MM.1S (cell line): ENCODE measurements around the gene FCSK.

Source experiments
- DNase-seq: peaks from one replicate; pipeline ENCODE4 v3.0.0-alpha.2; 2015
- H2AFZ ChIP-seq: fragments of 300-600 bp; sonication (generic); 2 replicates; pipeline ENCODE4 v1.6.0; 2016; ENCODE audit warnings: antibody characterized with exemption, low read length
- H3F3A ChIP-seq: fragments of 300-600 bp; sonication (generic); 2 replicates; pipeline ENCODE4 v1.6.1; 2016; ENCODE audit warnings: mild to moderate bottlenecking, antibody characterized with exemption, low read length, moderate library complexity, mixed read lengths; ENCODE audit not compliant: insufficient read depth
- H3K27ac ChIP-seq: fragments of 300-600 bp; sonication (generic); 2 replicates; pipeline ENCODE4 v1.5.1; 2016; ENCODE audit warnings: mild to moderate bottlenecking, low read length
- H3K27me3 ChIP-seq: fragments of 300-600 bp; sonication (generic); replicated peaks from 2 replicates; pipeline ENCODE4 v1.6.0; 2016; ENCODE audit warnings: low read length; ENCODE audit not compliant: insufficient read depth
- H3K36me3 ChIP-seq: fragments of 300-600 bp; sonication (generic); replicated peaks from 2 replicates; pipeline ENCODE4 v1.6.1; 2016; ENCODE audit warnings: mild to moderate bottlenecking, low read length, mixed read lengths; ENCODE audit not compliant: insufficient read depth
- H3K4me1 ChIP-seq: fragments of 300-600 bp; sonication (generic); 2 replicates; pipeline ENCODE4 v1.6.1; 2016; ENCODE audit warnings: low read length, mixed read lengths
- H3K4me2 ChIP-seq: fragments of 300-600 bp; sonication (generic); 2 replicates; pipeline ENCODE4 v1.6.0; 2016; ENCODE audit warnings: low read depth, low read length
- H3K4me3 ChIP-seq: fragments of 300-600 bp; sonication (generic); 2 replicates; pipeline ENCODE4 v1.5.1; 2016; ENCODE audit warnings: low read length, mixed read lengths
- H3K79me2 ChIP-seq: fragments of 300-600 bp; sonication (generic); 2 replicates; pipeline ENCODE4 v1.6.1; 2016; ENCODE audit warnings: mixed run types, low read length, mixed read lengths
- H3K9ac ChIP-seq: fragments of 300-600 bp; sonication (generic); 2 replicates; pipeline ENCODE4 v1.6.1; 2016; ENCODE audit warnings: low read length, mixed read lengths
- H3K9me2 ChIP-seq: fragments of 300-600 bp; sonication (generic); replicated peaks from 2 replicates; pipeline ENCODE4 v1.6.1; 2016; ENCODE audit warnings: mild to moderate bottlenecking, low read length, mixed read lengths; ENCODE audit not compliant: insufficient read depth
- H3K9me3 ChIP-seq: fragments of 300-600 bp; sonication (generic); replicated peaks from 2 replicates; pipeline ENCODE4 v1.6.1; 2016; ENCODE audit warnings: mild to moderate bottlenecking, low read length, mixed read lengths; ENCODE audit not compliant: insufficient read depth
- H4K20me1 ChIP-seq: fragments of 300-600 bp; sonication (generic); 2 replicates; pipeline ENCODE4 v1.6.1; 2016; ENCODE audit warnings: mild to moderate bottlenecking, low read length, moderate library complexity, mixed read lengths; ENCODE audit not compliant: insufficient read depth
- EZH2 ChIP-seq: fragments of 300-600 bp; sonication (generic); optimal IDR thresholded peaks from 2 replicates; pipeline ENCODE3; 2017; ENCODE audit warnings: low read depth, mild to moderate bottlenecking, antibody characterized with exemption, low read length, mixed read lengths
- EZH2phosphoT487 ChIP-seq: fragments of 300-600 bp; sonication (generic); IDR thresholded peaks from 2 replicates; pipeline ENCODE4 v1.6.1; 2018; ENCODE audit warnings: antibody characterized with exemption, low read length
- TF ChIP-seq, protein P1 (sequence below): fragments of 300-600 bp; sonication (generic); IDR thresholded peaks from 2 replicates; pipeline ENCODE4 v1.5.1; 2016; ENCODE audit warnings: antibody characterized with exemption, low read length, mixed read lengths

FCSK gene

DNA sequence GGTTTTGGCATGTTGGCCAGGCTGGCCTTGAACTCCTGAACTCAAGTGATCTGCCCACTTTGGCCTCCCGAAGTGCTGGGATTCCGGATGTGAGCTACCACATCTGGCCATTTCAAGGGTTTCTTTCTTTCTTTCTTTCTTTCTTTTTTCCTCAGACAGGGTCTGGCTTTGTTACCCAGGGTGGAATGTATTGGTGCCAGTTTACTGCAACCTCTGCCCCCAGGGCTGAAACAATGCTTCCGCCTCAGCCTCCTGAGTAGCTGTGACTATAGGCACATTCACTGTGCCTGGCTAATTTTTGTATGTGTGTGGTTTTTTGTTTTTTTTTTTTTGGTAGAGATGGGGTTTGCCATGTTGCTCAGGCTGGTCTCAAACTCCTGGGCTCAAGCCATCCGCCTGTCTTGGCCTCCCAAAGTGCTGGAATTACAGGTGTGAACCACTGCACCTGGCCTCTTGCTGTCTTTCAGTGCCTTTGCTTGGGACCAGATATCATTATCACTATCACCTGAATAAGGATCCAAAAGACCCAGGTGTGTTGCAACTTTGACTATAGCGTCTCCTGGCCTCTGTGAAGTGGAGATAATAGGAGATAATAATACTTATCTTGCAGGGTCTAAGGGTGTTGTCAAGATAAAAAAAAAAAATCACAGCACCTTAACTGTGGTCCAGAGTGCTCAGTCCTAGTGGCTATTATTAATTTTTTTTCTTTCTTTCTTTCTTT is 3.2 kb downstream of the FCSK start:
- Histone ChIP-seq H2AFZ (no peak overlapping the region), H3K9ac (no peak overlapping the region), H3K27ac (no peak overlapping the region), H3K27me3 (no peaks in the 10 kb centered on the region), H3K36me3 (no peaks in the 10 kb centered on the region), H3K9me3 (no peaks in the 10 kb centered on the region), H3K4me3 (no peak overlapping the region), H3F3A (no peaks in the 10 kb centered on the region), H3K79me2 (no peaks in the 10 kb centered on the region), H4K20me1 (no peaks in the 10 kb centered on the region), H3K9me2 (no peaks in the 10 kb centered on the region), H3K4me2 (no peak overlapping the region), H3K4me1 (peaks cover 4% of the 10 kb centered on the region)
- no peak for DNase-seq
- TF ChIP-seq EZH2, result no peak
- no peak for TF ChIP-seq EZH2phosphoT487
- TF ChIP-seq, protein P1, sequence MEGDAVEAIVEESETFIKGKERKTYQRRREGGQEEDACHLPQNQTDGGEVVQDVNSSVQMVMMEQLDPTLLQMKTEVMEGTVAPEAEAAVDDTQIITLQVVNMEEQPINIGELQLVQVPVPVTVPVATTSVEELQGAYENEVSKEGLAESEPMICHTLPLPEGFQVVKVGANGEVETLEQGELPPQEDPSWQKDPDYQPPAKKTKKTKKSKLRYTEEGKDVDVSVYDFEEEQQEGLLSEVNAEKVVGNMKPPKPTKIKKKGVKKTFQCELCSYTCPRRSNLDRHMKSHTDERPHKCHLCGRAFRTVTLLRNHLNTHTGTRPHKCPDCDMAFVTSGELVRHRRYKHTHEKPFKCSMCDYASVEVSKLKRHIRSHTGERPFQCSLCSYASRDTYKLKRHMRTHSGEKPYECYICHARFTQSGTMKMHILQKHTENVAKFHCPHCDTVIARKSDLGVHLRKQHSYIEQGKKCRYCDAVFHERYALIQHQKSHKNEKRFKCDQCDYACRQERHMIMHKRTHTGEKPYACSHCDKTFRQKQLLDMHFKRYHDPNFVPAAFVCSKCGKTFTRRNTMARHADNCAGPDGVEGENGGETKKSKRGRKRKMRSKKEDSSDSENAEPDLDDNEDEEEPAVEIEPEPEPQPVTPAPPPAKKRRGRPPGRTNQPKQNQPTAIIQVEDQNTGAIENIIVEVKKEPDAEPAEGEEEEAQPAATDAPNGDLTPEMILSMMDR, result no peak

DNA sequence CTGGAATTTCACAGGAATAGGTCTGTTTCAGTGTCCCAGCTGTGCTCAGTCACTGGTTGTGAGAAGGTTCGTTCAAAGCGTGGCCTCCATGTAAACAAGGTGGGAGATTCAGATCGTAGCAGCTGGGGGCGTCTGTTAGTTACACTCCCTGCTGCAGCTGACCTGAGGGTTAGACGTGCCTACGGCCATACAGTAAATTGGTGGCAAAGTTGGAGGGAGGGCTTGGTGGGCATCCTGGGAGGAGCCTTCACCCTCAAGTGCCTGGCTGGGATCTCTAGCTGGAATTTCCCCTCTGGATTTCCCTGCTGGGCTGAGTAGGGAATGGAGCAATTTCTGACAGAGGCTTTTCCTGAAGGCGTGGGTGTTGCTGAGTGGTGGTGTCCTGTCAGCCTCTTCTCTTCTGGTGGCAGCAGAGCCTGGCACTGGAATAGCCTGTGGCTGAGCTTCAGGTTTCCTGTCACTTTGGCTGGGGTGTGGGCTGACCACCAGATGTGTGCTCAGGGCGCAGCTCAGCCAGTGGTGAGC is 6.4 kb downstream of the FCSK start:
- Histone ChIP-seq H3K27me3 (no peaks in the 10 kb centered on the region), H3K4me1 (no peaks in the 10 kb centered on the region), H3K9me3 (no peaks in the 10 kb centered on the region), H3F3A (no peaks in the 10 kb centered on the region), H3K9ac (no peak overlapping the region), H2AFZ (no peak overlapping the region), H3K36me3 (no peaks in the 10 kb centered on the region), H3K4me3 (no peak overlapping the region), H3K9me2 (no peaks in the 10 kb centered on the region), H3K79me2 (no peaks in the 10 kb centered on the region), H3K4me2 (no peak overlapping the region), H3K27ac (no peak overlapping the region), H4K20me1 (no peaks in the 10 kb centered on the region)
- no peak for TF ChIP-seq EZH2
- TF ChIP-seq EZH2phosphoT487, result no peak
- TF ChIP-seq, protein P1, result no peak
- DNase-seq, result no peak

DNA sequence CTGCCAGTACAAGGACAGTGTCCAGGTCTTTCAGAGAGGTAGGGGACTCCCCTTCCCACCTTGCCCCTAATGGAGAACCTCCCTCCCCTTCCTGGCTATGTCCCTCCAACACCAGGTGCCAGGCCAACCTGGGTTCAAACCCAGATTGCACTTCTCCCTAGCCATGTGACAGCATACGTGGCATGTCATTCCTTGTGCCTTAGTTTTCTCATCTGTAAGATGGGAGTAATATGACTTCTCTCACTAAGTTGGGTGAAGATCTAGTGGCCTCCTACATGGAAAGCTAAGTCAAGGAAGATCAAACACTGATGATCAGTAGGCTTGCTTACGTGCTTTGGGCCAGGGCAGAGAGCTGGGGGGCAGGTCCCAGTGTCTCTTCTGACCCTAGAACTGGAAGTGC is 8.8 kb downstream of the FCSK start:
- TF ChIP-seq, protein P1, result no peak
- no peak for TF ChIP-seq EZH2
- no peak for TF ChIP-seq EZH2phosphoT487
- H3K9me2 ChIP-seq, result no peaks in the 10 kb centered on the region
- DNase-seq, result no peak
- H2AFZ ChIP-seq, result no peak overlapping the region
- no peak overlapping the region for H3K9ac ChIP-seq
- no peaks in the 10 kb centered on the region for H3F3A ChIP-seq
- no peaks in the 10 kb centered on the region for H3K27me3 ChIP-seq
- H3K9me3 ChIP-seq, result no peaks in the 10 kb centered on the region
- no peaks in the 10 kb centered on the region for H3K4me1 ChIP-seq
- H3K4me2 ChIP-seq, result no peak overlapping the region
- no peaks in the 10 kb centered on the region for H3K79me2 ChIP-seq
- no peaks in the 10 kb centered on the region for H4K20me1 ChIP-seq
- H3K36me3 ChIP-seq, result no peaks in the 10 kb centered on the region
- no peak overlapping the region for H3K27ac ChIP-seq
- H3K4me3 ChIP-seq, result no peak overlapping the region
